H1 (cell line): Measurements from ENCODE around the gene ZBTB38. TPM values are rescaled to one million over a fixed set of nuclear protein-coding genes. Genes with fewer than 3 reads are reported as not detected.

ENCODE experiments used
- CTCF ChIA-PET: fragments of 300-600 bp; sonication (Branson Sonifier 250); formaldehyde crosslinking; loops from one replicate; lab custom pipeline; 2021; ENCODE audit not compliant: partially characterized antibody; lab: Charles Lee
- POLR2A ChIA-PET: fragments of 300-600 bp; sonication (Branson Sonifier 250); formaldehyde crosslinking; loops from one replicate; lab custom pipeline; 2021; ENCODE audit warnings: inconsistent platforms; ENCODE audit not compliant: partially characterized antibody; lab: Charles Lee
- DNase-seq, 2 experiments: peaks; one replicate each; pipeline versions ENCODE4 v3.0.0 to v3.0.0-alpha.2; 2010 to 2022; ENCODE audit warnings: low spot score in 2 of 2, low read depth in 1 of 2, mixed read lengths in 1 of 2
- FAIRE-seq: peaks from 2 replicates; lab custom pipeline; 2011; peaks lifted over from hg19 to GRCh38; lab: Jason Lieb, UNC
- H2AFZ ChIP-seq: 2 replicates; pipeline ENCODE4 v1.8.1; 2012; ENCODE audit warnings: low read length, inconsistent platforms
- H2AK5ac ChIP-seq: 2 replicates; pipeline ENCODE4 v1.6.1; 2013; ENCODE audit warnings: low read depth, low read length
- H2BK120ac ChIP-seq: replicated peaks from 2 replicates; pipeline ENCODE3; 2013; ENCODE audit warnings: low read depth, low read length, inconsistent platforms
- H2BK12ac ChIP-seq: 2 replicates; pipeline ENCODE4 v1.6.1; 2013; ENCODE audit warnings: low read depth, low read length
- H2BK15ac ChIP-seq: 2 replicates; pipeline ENCODE4 v1.6.1; 2013; ENCODE audit warnings: low read length
- H2BK20ac ChIP-seq: 2 replicates; pipeline ENCODE4 v1.6.1; 2013; ENCODE audit warnings: low read length
- H2BK5ac ChIP-seq: 2 replicates; pipeline ENCODE4 v1.6.1; 2013; ENCODE audit warnings: low read depth, low read length
- H3K14ac ChIP-seq: 2 replicates; pipeline ENCODE4 v1.6.1; 2013; ENCODE audit warnings: inconsistent platforms; ENCODE audit not compliant: insufficient read length
- H3K18ac ChIP-seq: 2 replicates; pipeline ENCODE4 v1.6.1; 2013; ENCODE audit warnings: low read length; ENCODE audit errors: extremely low read depth
- H3K23ac ChIP-seq: 2 replicates; pipeline ENCODE4 v1.6.1; 2013; ENCODE audit warnings: inconsistent platforms; ENCODE audit not compliant: insufficient read length
- H3K23me2 ChIP-seq: 2 replicates; pipeline ENCODE4 v1.6.1; 2013; ENCODE audit warnings: low read depth, low read length
- H3K27ac ChIP-seq: 2 replicates; pipeline ENCODE4 v1.6.1; 2011; ENCODE audit warnings: low read depth, low read length, inconsistent platforms
- H3K27me3 ChIP-seq, 4 experiments: replicated peaks in 1 of 4; 1 replicate in 1 of 4; 2 replicates in 3 of 4; pipeline versions ENCODE4 v1.6.1 to v1.8.1; 2011 to 2013; ENCODE audit warnings: low read length in 3 of 4, mild to moderate bottlenecking in 3 of 4, inconsistent platforms in 2 of 4, mixed read lengths in 2 of 4, moderate library complexity in 1 of 4; ENCODE audit not compliant: control insufficient read depth in 3 of 4, insufficient read depth in 3 of 4; ENCODE audit errors: extremely low read depth in 1 of 4
- H3K36me3 ChIP-seq, 4 experiments: 2 replicates each; pipeline versions ENCODE4 v1.6.1 to v1.8.1; 2011 to 2013; ENCODE audit warnings: mild to moderate bottlenecking in 4 of 4, low read length in 3 of 4, moderate library complexity in 2 of 4, control low read depth in 1 of 4, inconsistent platforms in 1 of 4; ENCODE audit not compliant: insufficient read depth in 4 of 4, control insufficient read depth in 2 of 4
- H3K4ac ChIP-seq: replicated peaks from 2 replicates; pipeline ENCODE3; 2013; ENCODE audit warnings: low read length, low read depth, mixed read lengths, inconsistent platforms; ENCODE audit not compliant: insufficient read length
- H3K4me1 ChIP-seq, 4 experiments: replicated peaks in 1 of 4; 1 replicate in 1 of 4; 2 replicates in 3 of 4; pipeline versions ENCODE4 v1.6.1 to v1.8.1; 2011 to 2013; ENCODE audit warnings: low read length in 3 of 4, inconsistent platforms in 2 of 4, mixed read lengths in 1 of 4; ENCODE audit not compliant: insufficient read depth in 4 of 4, control insufficient read depth in 3 of 4
- H3K4me2 ChIP-seq, 2 experiments: 2 replicates each; pipeline versions ENCODE4 v1.6.1 to v1.8.1; 2011 to 2013; ENCODE audit warnings: low read depth in 2 of 2, low read length in 2 of 2, control low read depth in 1 of 2, inconsistent platforms in 1 of 2, mild to moderate bottlenecking in 1 of 2; ENCODE audit not compliant: insufficient read depth in 1 of 2
- H3K4me3 ChIP-seq, 4 experiments: fragments of 200-600, 300-600 bp in 1 of 4; sonication (generic), shearing (Covaris generic), sonication (Bioruptor Twin) in 1 of 4; 2 replicates each; pipeline versions ENCODE4 v1.5.1 to v1.8.1; 2011 to 2016; ENCODE audit warnings: low read length in 4 of 4, low read depth in 3 of 4, control low read depth in 2 of 4, inconsistent platforms in 2 of 4, mild to moderate bottlenecking in 2 of 4, mixed read lengths in 1 of 4, moderate library complexity in 1 of 4; ENCODE audit not compliant: insufficient read depth in 2 of 4; ENCODE audit errors: extremely low read depth in 1 of 4
- H3K56ac ChIP-seq: replicated peaks from 2 replicates; pipeline ENCODE3; 2013; ENCODE audit warnings: low read depth, mild to moderate bottlenecking, mixed read lengths, low read length, inconsistent platforms; ENCODE audit not compliant: insufficient read length
- H3K79me1 ChIP-seq: 2 replicates; pipeline ENCODE4 v1.6.1; 2013; ENCODE audit warnings: low read depth, low read length, control low read depth
- H3K79me2 ChIP-seq, 2 experiments: 2 replicates each; pipeline versions ENCODE4 v1.6.1 to v1.8.1; 2012 to 2013; ENCODE audit warnings: low read length in 2 of 2, mild to moderate bottlenecking in 2 of 2, inconsistent platforms in 1 of 2; ENCODE audit not compliant: insufficient read depth in 2 of 2, control insufficient read depth in 1 of 2
- H3K9ac ChIP-seq, 4 experiments: replicated peaks in 1 of 4; 1 replicate in 1 of 4; 2 replicates in 3 of 4; pipeline versions ENCODE4 v1.6.1 to v1.8.1; 2011 to 2013; ENCODE audit warnings: low read depth in 3 of 4, low read length in 3 of 4, control low read depth in 2 of 4, mild to moderate bottlenecking in 2 of 4, moderate library complexity in 2 of 4, inconsistent platforms in 1 of 4; ENCODE audit errors: extremely low read depth in 1 of 4
- H3K9me3 ChIP-seq, 2 experiments: 2 replicates each; pipeline versions ENCODE4 v1.6.1 to v1.8.1; 2012 to 2013; ENCODE audit warnings: mild to moderate bottlenecking in 2 of 2, moderate library complexity in 2 of 2, control low read depth in 1 of 2, inconsistent platforms in 1 of 2, low read depth in 1 of 2, low read length in 1 of 2, mixed read lengths in 1 of 2; ENCODE audit not compliant: insufficient read depth in 2 of 2
- H4K20me1 ChIP-seq, 2 experiments: replicated peaks in 1 of 2; 2 replicates each; pipeline versions ENCODE3 to v1.8.1; 2011 to 2013; ENCODE audit warnings: inconsistent platforms in 2 of 2, low read length in 2 of 2, mild to moderate bottlenecking in 1 of 2; ENCODE audit not compliant: insufficient read depth in 2 of 2, control insufficient read depth in 1 of 2
- H4K5ac ChIP-seq: 2 replicates; pipeline ENCODE4 v1.6.1; 2013; ENCODE audit warnings: low read length, low read depth, mixed read lengths, inconsistent platforms; ENCODE audit not compliant: insufficient read length
- H4K8ac ChIP-seq: 2 replicates; pipeline ENCODE4 v1.8.0; 2013; ENCODE audit warnings: mild to moderate bottlenecking, moderate library complexity, low read length, inconsistent platforms; ENCODE audit not compliant: insufficient read depth; ENCODE audit errors: extremely low read depth
- H4K91ac ChIP-seq: replicated peaks from 2 replicates; pipeline ENCODE3; 2013; ENCODE audit warnings: low read length, mixed read lengths, inconsistent platforms; ENCODE audit not compliant: insufficient read length
- BACH1 ChIP-seq: IDR thresholded peaks from 2 replicates; pipeline ENCODE4 v1.6.1; 2012; ENCODE audit warnings: low read length, improper control_type of control experiment
- EGR1 ChIP-seq: IDR thresholded peaks from 2 replicates; pipeline ENCODE4 v1.6.1; 2011; ENCODE audit warnings: low read depth, low read length, borderline replicate concordance
- MAFK ChIP-seq: IDR thresholded peaks from 2 replicates; pipeline ENCODE4 v1.6.1; 2012; ENCODE audit warnings: low read depth, mild to moderate bottlenecking, improper control_type of control experiment, low read length
- NRF1 ChIP-seq: IDR thresholded peaks from 2 replicates; pipeline ENCODE4 v1.6.1; 2011; ENCODE audit warnings: mild to moderate bottlenecking, low read depth, low read length, improper control_type of control experiment
- SAP30 ChIP-seq: fragments of 300-600 bp; sonication (generic); IDR thresholded peaks from 2 replicates; pipeline ENCODE4 v1.7.1; 2012; ENCODE audit warnings: low read length, moderate library complexity, mild to moderate bottlenecking, inconsistent platforms; ENCODE audit not compliant: insufficient read depth, insufficient replicate concordance
- SIX5 ChIP-seq: IDR thresholded peaks from 2 replicates; pipeline ENCODE4 v1.6.1; 2011; ENCODE audit warnings: mild to moderate bottlenecking, low read depth, low read length
- SP1 ChIP-seq: IDR thresholded peaks from 2 replicates; pipeline ENCODE4 v1.6.1; 2011; ENCODE audit warnings: low read depth, low read length
- SRF ChIP-seq: IDR thresholded peaks from 2 replicates; pipeline ENCODE4 v1.6.1; 2011; ENCODE audit warnings: mild to moderate bottlenecking, low read depth, low read length, moderate library complexity
- SUZ12 ChIP-seq: fragments of 200-600 bp; sonication (generic); IDR thresholded peaks from 2 replicates; pipeline ENCODE4 v1.6.1; 2012; ENCODE audit warnings: mild to moderate bottlenecking, inconsistent platforms, low read length, moderate library complexity, mixed read lengths
- TAF7 ChIP-seq: optimal IDR thresholded peaks from 2 replicates; pipeline ENCODE3; 2011; ENCODE audit warnings: low read depth, mild to moderate bottlenecking, inconsistent platforms, low read length, moderate library complexity, borderline replicate concordance
- WGBS, 2 experiments: shearing (Covaris generic) in 1 of 2; methylation state at CpG; one replicate each; pipeline versions ENCODE4 v1.1.6 to v1.1.7; 2013 to 2015; ENCODE audit warnings: low lambda C conversion rate in 2 of 2, mixed read lengths in 2 of 2, inconsistent platforms in 1 of 2, low coverage in 1 of 2, missing lambda C conversion rate in 1 of 2; ENCODE audit not compliant: insufficient replicate concordance in 2 of 2, insufficient coverage in 1 of 2, insufficient read length in 1 of 2; ENCODE audit errors: extremely low coverage in 1 of 2, missing lambda C conversion rate in 1 of 2; 5-methylcytosine and 5-hydroxymethylcytosine counted together
- polyA plus RNA-seq, 7 experiments: library from polyadenylated mRNA; depleted of rRNA in 3 of 7; stranded (reverse) in 5 of 7; unstranded in 2 of 7; fragments of >200 nt in 5 of 7; fragments of 200-250 nt in 2 of 7; gene quantifications; 1 replicate in 5 of 7; 2 replicates in 1 of 7; 4 replicates in 1 of 7; pipeline versions ENCODE4 v1.2.1 to v1.2.3, GENCODE V29; 2011 to 2013; ENCODE audit warnings: missing spikeins in 2 of 7, mixed read lengths in 2 of 7
- total RNA-seq: library from RNA; stranded (reverse); fragmentation: NEBNext Ultra II Directional; extraction: Animal tissue kit (Norgen Biotek cat#: 25700); gene quantifications from 2 replicates; pipeline ENCODE4 v1.2.1, GENCODE V29; 2021
- TF ChIP-seq, protein P1 (sequence below): IDR thresholded peaks from 2 replicates; pipeline ENCODE4 v1.6.1; 2011; ENCODE audit warnings: low read length, improper control_type of control experiment

The ZBTB38 gene
- total and polyA plus RNA-seq, 2 of the 8 experiments (the other 6 are each of a cell fraction or from before 2014, with no cell fraction given): 4.4 to 10.5 TPM

DNA sequence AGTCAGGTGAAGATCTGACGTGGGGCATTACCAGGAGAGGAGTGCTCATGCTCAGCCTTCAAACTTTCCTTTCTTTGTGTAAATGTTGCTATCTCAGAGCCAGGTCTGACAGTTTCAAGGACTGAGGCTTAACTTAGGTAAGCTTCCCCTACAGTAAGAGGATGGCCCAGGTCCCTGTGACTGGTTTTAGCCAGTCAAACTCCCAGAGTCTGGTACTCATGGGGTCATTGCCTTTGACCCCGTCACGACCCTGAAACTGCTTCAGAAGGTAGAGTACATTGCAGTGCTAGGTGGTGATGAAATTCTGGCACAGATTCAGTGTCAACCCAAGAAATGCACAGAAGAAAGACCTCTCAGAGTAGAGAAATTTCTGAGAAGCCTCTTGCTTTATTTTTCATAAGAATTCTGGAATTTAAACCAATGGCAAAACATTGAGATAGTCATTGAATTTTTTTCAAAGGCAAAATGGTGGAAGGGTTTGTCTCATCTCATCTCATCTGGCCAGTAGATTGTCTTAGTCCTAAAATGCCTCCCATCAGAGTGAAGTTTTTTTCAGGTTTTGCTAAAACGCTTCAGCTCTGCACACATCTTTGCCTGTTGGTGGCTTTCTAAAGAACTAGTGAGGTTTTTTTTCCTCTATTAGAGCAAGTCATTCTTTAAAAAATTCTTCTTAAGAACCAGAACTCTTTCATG lies 23.1 kb downstream of the ZBTB38 start:
- H3K79me1 ChIP-seq: no peaks in the 10 kb centered on the region
- H2BK20ac ChIP-seq: no peak overlapping the region
- H2BK15ac ChIP-seq: no peak overlapping the region
- no peak overlapping the region for H2AK5ac ChIP-seq
- H3K4ac ChIP-seq: no peak overlapping the region
- no peak overlapping the region for H3K27ac ChIP-seq
- no peak overlapping the region for H2BK120ac ChIP-seq
- CTCF ChIA-PET: interaction anchor here (1.0 to 2.8 kb wide), 6 partner anchors 9 to 72 kb away, joined by 3 to 7 read pairs (median 4); no protein-coding TSS in a partner anchor
- no peak overlapping the region for H3K14ac ChIP-seq
- no peaks in the 10 kb centered on the region for H4K20me1 ChIP-seq
- H2AFZ ChIP-seq: no peak overlapping the region
- H3K4me3 ChIP-seq: no peak overlapping the region
- DNase-seq (no peak), FAIRE-seq (no peak)
- H4K91ac ChIP-seq: no peak overlapping the region
- H3K23ac ChIP-seq: no peak overlapping the region
- no peak overlapping the region for H3K56ac ChIP-seq
- peaks cover 6 to 22% (median 17%) of the 10 kb centered on the region in 4 experiments; a peak in 6 of 7 replicates for H3K4me1 ChIP-seq
- no peak overlapping the region for H4K5ac ChIP-seq
- WGBS, 2 experiments: 86% methylated on average over 4 of the region's 4 CpGs; no CpG with 5 or more reads in 1 of the 2 experiments
- no peaks in the 10 kb centered on the region for H3K79me2 ChIP-seq
- H3K9me3 ChIP-seq: no peaks in the 10 kb centered on the region
- no peak overlapping the region for H2BK5ac ChIP-seq
- no peaks in the 10 kb centered on the region for H3K36me3 ChIP-seq
- H3K18ac ChIP-seq: peak overlapping the region; percentile 5; the same call in 1 of the 2 replicates
- no peaks in the 10 kb centered on the region; the same call in 1 of the 2 replicates for H3K23me2 ChIP-seq
- no peak overlapping the region for H3K4me2 ChIP-seq
- POLR2A ChIA-PET: interaction anchor here (0.7 kb wide), 1 partner anchor 80 kb away, joined by 3 read pairs; no protein-coding TSS in a partner anchor
- peak overlapping the region; percentile 77 for H2BK12ac ChIP-seq
- H3K9ac ChIP-seq: no peak overlapping the region
- no peak overlapping the region for H4K8ac ChIP-seq
- H3K27me3 ChIP-seq: no peaks in the 10 kb centered on the region
- TF ChIP-seq MAFK (no peak), BACH1 (no peak), SRF (no peak), SUZ12 (no peak), EGR1 (no peak), SIX5 (no peak), NRF1 (no peak), SAP30 (no peak), SP1 (no peak), TAF7 (no peak)
- TF ChIP-seq, protein P1, sequence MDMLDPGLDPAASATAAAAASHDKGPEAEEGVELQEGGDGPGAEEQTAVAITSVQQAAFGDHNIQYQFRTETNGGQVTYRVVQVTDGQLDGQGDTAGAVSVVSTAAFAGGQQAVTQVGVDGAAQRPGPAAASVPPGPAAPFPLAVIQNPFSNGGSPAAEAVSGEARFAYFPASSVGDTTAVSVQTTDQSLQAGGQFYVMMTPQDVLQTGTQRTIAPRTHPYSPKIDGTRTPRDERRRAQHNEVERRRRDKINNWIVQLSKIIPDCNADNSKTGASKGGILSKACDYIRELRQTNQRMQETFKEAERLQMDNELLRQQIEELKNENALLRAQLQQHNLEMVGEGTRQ: no peak
